Upper lobe of left lung (tissue), 4 donors: ENCODE results near the gene TBXAS1.

Source experiments
- CTCF ChIP-seq, 6 experiments: fragments of 450-650 bp in 4 of 6; fragments of 200-600 bp in 2 of 6; sonication (generic) in 2 of 6; IDR thresholded peaks; one replicate each; pipeline ENCODE4 v1.5.1; 2016 to 2019; ENCODE audit warnings: antibody characterized with exemption in 6 of 6
- POLR2A ChIP-seq, 4 donors: fragments of 450-650 bp; IDR thresholded peaks; one replicate each; pipeline ENCODE4 v1.5.1; 2016 to 2017; ENCODE audit warnings: antibody characterized with exemption in 4 of 4, mild to moderate bottlenecking in 2 of 4

GRCh38 chr7:139825666-139826290, 3.3 kb upstream of the TBXAS1 start:
- TF ChIP-seq CTCF (IDR thresholded peaks at IDR 0.05) = no peak
- TF ChIP-seq POLR2A (IDR thresholded peaks at IDR 0.05) = no peak
